Body of pancreas (tissue), 4 donors: Measurements from ENCODE around the gene NEURL4. TPM values are rescaled to one million over a fixed set of nuclear protein-coding genes. Genes with fewer than 3 reads are reported as not detected.
"Not testable (repeated sequence)": the region's sequence is repeated elsewhere in the genome, so short reads cannot be mapped to it uniquely, and the experiment has no call there.

Source experiments
- ATAC-seq: fragments of 150-250 bp; one replicate; pipeline ENCODE4 v1.9.1; 2016
- DNase-seq, 4 donors: peaks; one replicate each; pipeline ENCODE4 v3.0.0-alpha.2; 2019
- H3K27ac ChIP-seq, 4 donors: fragments of 200-600 bp; sonication (generic); 1 replicate in 3 of 4; 2 replicates in 1 of 4; pipeline versions ENCODE4 v1.5.1 to v1.6.1; 2016 to 2019; ENCODE audit warnings: mild to moderate bottlenecking in 1 of 4, mixed read lengths in 1 of 4, moderate library complexity in 1 of 4
- H3K27me3 ChIP-seq, 2 donors: fragments of 200-600 bp; sonication (generic); one replicate each; pipeline ENCODE4 v1.6.0; 2016; ENCODE audit warnings: mild to moderate bottlenecking in 1 of 2
- H3K36me3 ChIP-seq, 2 donors: fragments of 200-600 bp; sonication (generic); replicated peaks in 1 of 2; 2 replicates each; pipeline ENCODE4 v1.5.1; 2016; ENCODE audit warnings: low read depth in 2 of 2; ENCODE audit not compliant: insufficient read depth in 1 of 2
- H3K4me1 ChIP-seq: fragments of 200-600 bp; sonication (generic); one replicate; pipeline ENCODE4 v1.6.0; 2016
- H3K4me3 ChIP-seq, 2 donors: fragments of 200-600 bp; sonication (generic); 1 replicate in 1 of 2; 2 replicates in 1 of 2; pipeline ENCODE4 v1.5.1; 2016 to 2019
- H3K9me3 ChIP-seq, 3 donors: fragments of 200-600 bp; sonication (generic); 1 replicate in 2 of 3; 2 replicates in 1 of 3; pipeline ENCODE4 v1.5.1; 2016
- CTCF ChIP-seq, 7 experiments: fragments of 450-650 bp in 4 of 7; fragments of 200-600 bp in 3 of 7; sonication (generic) in 3 of 7; IDR thresholded peaks; one replicate each; pipeline ENCODE4 v1.5.1; 2016 to 2019; ENCODE audit warnings: antibody characterized with exemption in 7 of 7
- POLR2A ChIP-seq, 3 donors: fragments of 450-650 bp; IDR thresholded peaks; one replicate each; pipeline ENCODE4 v1.6.1; 2016; ENCODE audit warnings: antibody characterized with exemption in 3 of 3, mild to moderate bottlenecking in 2 of 3
- WGBS, 2 donors: methylation state at CpG; one replicate each; pipeline ENCODE4 v1.1.5; 2017; 5-methylcytosine and 5-hydroxymethylcytosine counted together
- intact Hi-C: fragments of 100-400 bp; cut with DNase I; formaldehyde crosslinking; loops from one replicate; pipeline ENCODE4 v1.15.1; 2023
- total RNA-seq, 2 donors: library from RNA; depleted of rRNA; stranded (reverse); fragments of >200 nt; gene quantifications; one replicate each; pipeline ENCODE4 v1.1.0, GENCODE V29; 2016

Gene NEURL4
- total RNA-seq, 2 donors from 2014 or later, result 28.8 to 41.2 TPM

GRCh38 chr17:7341842-7342241 is 12.7 kb upstream of the NEURL4 start:
- Histone ChIP-seq H3K27me3 (peaks cover 0 to 25% of the 10 kb centered on the region in 2 donors), H3K9me3 (no peaks in the 10 kb centered on the region), H3K36me3 (no peaks in the 10 kb centered on the region), H3K4me3 (no peak overlapping the region), H3K27ac (no peak overlapping the region), H3K4me1 (no peaks in the 10 kb centered on the region)
- DNase-seq (no peak), ATAC-seq (no peak)
- WGBS, 2 donors, result 85% methylated on average over 10 to 13 of the region's 13 CpGs
- TF ChIP-seq POLR2A (IDR thresholded peaks at IDR 0.05) (no peak), CTCF (IDR thresholded peaks at IDR 0.05) (no peak)
- intact Hi-C loops, result loop anchor here (5.0 kb wide), 1 partner anchor 55 kb away; no protein-coding TSS in a partner anchor

- Histone ChIP-seq H3K9me3 (no peaks in the 10 kb centered on the region), H3K27ac (no peak overlapping the region), H3K4me1 (no peaks in the 10 kb centered on the region), H3K36me3 (no peaks in the 10 kb centered on the region), H3K27me3 (peaks cover 0 to 25% of the 10 kb centered on the region in 2 donors), H3K4me3 (no peak overlapping the region)
- no peak for DNase-seq
- no peak for TF ChIP-seq CTCF (IDR thresholded peaks at IDR 0.05)
- no peak for TF ChIP-seq POLR2A (IDR thresholded peaks at IDR 0.05)
- WGBS, 2 donors, result 41 to 56% methylated on average over 2 of the region's 2 CpGs
- intact Hi-C loops, result loop anchor here (5.0 kb wide), 1 partner anchor 53 kb away; no protein-coding TSS in a partner anchor
- ATAC-seq, result no peak
Measured at GRCh38 chr17:7340179-7340578, 11.0 kb upstream of the NEURL4 start.

GRCh38 chr17:7337600-7337999 is 8.5 kb upstream of the NEURL4 start:
- H3K9me3 ChIP-seq, H3K4me1 ChIP-seq, ATAC-seq, DNase-seq, H3K4me3 ChIP-seq, intact Hi-C loops, H3K27ac ChIP-seq, H3K36me3 ChIP-seq: not testable (repeated sequence)
- H3K27me3 ChIP-seq, result peaks cover 0 to 16% of the 10 kb centered on the region in 2 donors
- 63 to 68% methylated on average over 7 of the region's 7 CpGs for WGBS, 2 donors

GRCh38 chr17:7336240-7337175 is 7.4 kb upstream of the NEURL4 start, which contains the start of gene ACAP1:
TSS of gene ACAP1 (plus strand) at chr17:7336529. CDS start at chr17:7336735, 206 bp downstream.
- Histone ChIP-seq H3K4me3 (no peak within 1 kb of the TSS), H3K36me3 (no peaks in the 10 kb centered on the region), H3K4me1 (no peaks in the 10 kb centered on the region), H3K27ac (no peak within 1 kb of the TSS), H3K9me3 (no peaks in the 10 kb centered on the region), H3K27me3 (peaks cover 0 to 12% of the 10 kb centered on the region in 2 donors)
- intact Hi-C loops, result no loop called here
- no peak for DNase-seq
- TF ChIP-seq POLR2A (IDR thresholded peaks at IDR 0.05) (no peak), CTCF (IDR thresholded peaks at IDR 0.05) (no peak)
- no peak for ATAC-seq
- 33 to 47% methylated on average over 17 of the region's 17 CpGs for WGBS, 2 donors

GRCh38 chr17:7335765-7336164 is 6.6 kb upstream of the NEURL4 start:
- H3K4me3 ChIP-seq, ATAC-seq, H3K27ac ChIP-seq, H3K27me3 ChIP-seq, H3K9me3 ChIP-seq, H3K36me3 ChIP-seq, H3K4me1 ChIP-seq, intact Hi-C loops, DNase-seq: not testable (repeated sequence)
- 80% methylated on average over 13 of the region's 13 CpGs for WGBS, 2 donors
